ENCODE results near the gene NR2F2. TPM values are rescaled to one million over a fixed set of nuclear protein-coding genes. Genes with fewer than 3 reads are reported as not detected.

The NR2F2 gene
- total RNA-seq, 4 donors from 2014 or later = 42.7 to 131 (median 83.6) TPM

DNA sequence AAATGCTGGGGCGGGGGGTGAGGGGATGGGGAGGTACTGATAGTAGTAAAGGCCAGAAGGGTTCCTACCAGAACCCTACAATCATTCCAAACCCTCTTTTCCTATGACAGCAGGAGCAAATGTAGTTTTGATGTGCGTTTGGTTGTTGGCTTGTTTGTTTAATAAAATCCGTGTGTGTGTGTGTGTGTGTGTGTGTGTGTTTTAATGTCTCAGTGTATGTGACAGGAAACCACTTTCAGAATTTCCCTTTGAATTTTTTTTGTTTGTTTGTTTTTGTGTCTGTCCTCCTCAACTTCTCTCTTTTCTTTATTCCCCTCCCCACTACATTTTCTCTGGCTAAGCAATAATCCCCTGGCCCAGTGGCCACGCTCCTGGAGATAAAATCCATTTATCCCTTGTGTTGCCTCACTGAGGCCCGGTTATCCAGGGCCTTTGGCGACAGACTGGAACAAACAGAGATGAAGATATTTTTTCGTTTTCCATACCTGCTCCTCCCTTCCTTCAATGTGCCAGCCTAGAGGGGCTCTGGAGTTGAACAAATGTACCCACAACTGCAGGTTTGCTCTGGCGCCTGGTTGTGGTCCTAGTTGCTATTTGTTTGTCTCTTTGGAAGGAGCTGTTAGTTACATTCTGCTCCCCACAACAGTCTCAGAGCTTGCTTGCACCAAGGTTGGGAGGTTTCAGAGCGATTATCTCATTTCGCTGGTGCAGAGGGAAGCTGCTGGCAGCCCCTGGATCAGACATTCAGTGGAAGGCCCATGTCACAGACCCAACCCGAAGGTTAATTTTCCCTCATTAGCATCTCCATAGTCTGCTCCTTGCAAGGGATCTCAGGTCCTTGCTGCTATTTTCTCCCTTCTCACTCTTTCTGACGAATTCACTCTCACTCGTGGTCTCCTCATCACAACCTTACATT, 17.9 kb downstream of the NR2F2 start:
- peak overlapping the region; percentile 77 to 84 (median 80) for H3K4me3 ChIP-seq
- WGBS = 41% methylated on average over 13 of the region's 13 CpGs

GRCh38 chr15:96349034-96349856, 18.7 kb downstream of the NR2F2 start:
- no peak for DNase-seq (ENCODE audit: extremely low spot score)
- intact Hi-C loops (cut with DNase I) = no loop called here
- no peaks in the 10 kb centered on the region for H3K36me3 ChIP-seq
- H3K4me3 ChIP-seq = peak overlapping the region in 3 of 4 donors; percentile 77 to 82 (median 78)
- peaks cover 21 to 100% (median 93%) of the 10 kb centered on the region in 4 donors for H3K4me1 ChIP-seq
- no peaks in the 10 kb centered on the region for H3K9me3 ChIP-seq
- H3K27ac ChIP-seq (replicated peaks in 1 of 4) = peak overlapping the region; percentile 94 to 97 (median 94)
- WGBS = 43% methylated on average over 4 of the region's 4 CpGs
- TF ChIP-seq EP300 (IDR thresholded peaks at IDR 0.05) = no peak
- no peak for TF ChIP-seq POLR2A (IDR thresholded peaks at IDR 0.05; ENCODE audit: low read depth)
- TF ChIP-seq, protein P1, sequence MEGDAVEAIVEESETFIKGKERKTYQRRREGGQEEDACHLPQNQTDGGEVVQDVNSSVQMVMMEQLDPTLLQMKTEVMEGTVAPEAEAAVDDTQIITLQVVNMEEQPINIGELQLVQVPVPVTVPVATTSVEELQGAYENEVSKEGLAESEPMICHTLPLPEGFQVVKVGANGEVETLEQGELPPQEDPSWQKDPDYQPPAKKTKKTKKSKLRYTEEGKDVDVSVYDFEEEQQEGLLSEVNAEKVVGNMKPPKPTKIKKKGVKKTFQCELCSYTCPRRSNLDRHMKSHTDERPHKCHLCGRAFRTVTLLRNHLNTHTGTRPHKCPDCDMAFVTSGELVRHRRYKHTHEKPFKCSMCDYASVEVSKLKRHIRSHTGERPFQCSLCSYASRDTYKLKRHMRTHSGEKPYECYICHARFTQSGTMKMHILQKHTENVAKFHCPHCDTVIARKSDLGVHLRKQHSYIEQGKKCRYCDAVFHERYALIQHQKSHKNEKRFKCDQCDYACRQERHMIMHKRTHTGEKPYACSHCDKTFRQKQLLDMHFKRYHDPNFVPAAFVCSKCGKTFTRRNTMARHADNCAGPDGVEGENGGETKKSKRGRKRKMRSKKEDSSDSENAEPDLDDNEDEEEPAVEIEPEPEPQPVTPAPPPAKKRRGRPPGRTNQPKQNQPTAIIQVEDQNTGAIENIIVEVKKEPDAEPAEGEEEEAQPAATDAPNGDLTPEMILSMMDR (IDR thresholded peaks at IDR 0.05) = no peak
- TF ChIP-seq POLR2AphosphoS5 (IDR thresholded peaks at IDR 0.05) = no peak
- peaks cover 0 to 13% (median 0%) of the 10 kb centered on the region in 4 donors for H3K27me3 ChIP-seq

More for the DNA sequence above, 17.9 kb downstream of the NR2F2 start:
- Histone ChIP-seq H3K9me3 (no peaks in the 10 kb centered on the region), H3K27me3 (peaks cover 0 to 7% (median 0%) of the 10 kb centered on the region in 4 donors), H3K4me1 (peaks cover 21 to 100% (median 95%) of the 10 kb centered on the region in 4 donors), H3K27ac (replicated peaks in 1 of 4) (peak overlapping the region; percentile 94 to 97 (median 94)), H3K36me3 (no peaks in the 10 kb centered on the region)
- TF ChIP-seq POLR2AphosphoS5 (IDR thresholded peaks at IDR 0.05) (no peak), EP300 (IDR thresholded peaks at IDR 0.05) (no peak), POLR2A (IDR thresholded peaks at IDR 0.05; ENCODE audit: low read depth) (no peak)
- TF ChIP-seq, protein P1 (IDR thresholded peaks at IDR 0.05) = no peak
- intact Hi-C loops (cut with DNase I) = no loop called here
- no peak for DNase-seq (ENCODE audit: extremely low spot score)

- DNase-seq (ENCODE audit: extremely low spot score) = no peak
- Histone ChIP-seq H3K4me3 (peak overlapping the region in 3 of 4 donors; percentile 8 to 82 (median 14)), H3K36me3 (no peaks in the 10 kb centered on the region), H3K27ac (replicated peaks in 1 of 4) (peak overlapping the region; percentile 94 to 97 (median 94)), H3K27me3 (peaks cover 0 to 17% (median 0%) of the 10 kb centered on the region in 4 donors), H3K9me3 (no peaks in the 10 kb centered on the region), H3K4me1 (peaks cover 16 to 98% (median 88%) of the 10 kb centered on the region in 4 donors)
- TF ChIP-seq EP300 (IDR thresholded peaks at IDR 0.05) = no peak
- TF ChIP-seq, protein P1 (IDR thresholded peaks at IDR 0.05) = no peak
- TF ChIP-seq POLR2AphosphoS5 (IDR thresholded peaks at IDR 0.05) = no peak
- no peak for TF ChIP-seq POLR2A (IDR thresholded peaks at IDR 0.05; ENCODE audit: low read depth)
- WGBS = 19% methylated on average over 7 of the region's 7 CpGs
- intact Hi-C loops (cut with DNase I) = loop anchor here (5.0 to 10.0 kb wide), 3 partner anchors 77 to 1085 kb away; no protein-coding TSS in a partner anchor
Observed at GRCh38 chr15:96349857-96350720, 19.6 kb downstream of the NR2F2 start.

Data from esophagus muscularis mucosa (tissue), 4 donors.